ENCODE measurements around the gene ESYT2.
"Not testable (repeated sequence)": the region's sequence is repeated elsewhere in the genome, so short reads cannot be mapped to it uniquely, and the experiment has no call there.

The ESYT2 gene

GRCh38 chr7:158699341-158699740, 130.0 kb downstream of the ESYT2 start:
- no peak for DNase-seq

- DNase-seq, result no peak
Observed at GRCh38 chr7:158698657-158699195, 130.6 kb downstream of the ESYT2 start.

DNA sequence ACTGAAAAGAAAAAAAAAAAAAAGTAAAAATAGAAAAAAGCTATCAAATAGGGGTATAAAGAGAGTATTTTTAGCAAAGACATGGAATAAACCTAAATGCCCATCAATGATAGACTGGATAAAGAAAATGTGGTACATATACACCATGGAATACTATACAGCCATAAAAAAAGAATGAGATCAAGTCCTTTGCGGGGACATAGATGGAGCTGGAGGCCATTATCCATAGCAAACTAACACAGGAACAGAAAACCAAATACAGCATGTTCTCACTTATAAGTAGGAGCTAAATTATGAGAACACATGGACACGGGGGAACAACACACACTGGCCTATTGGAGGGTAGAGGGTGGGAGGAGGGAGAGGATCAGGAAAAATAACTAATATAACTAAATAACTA, 131.7 kb downstream of the ESYT2 start:
- DNase-seq, result not testable (repeated sequence)

DNA sequence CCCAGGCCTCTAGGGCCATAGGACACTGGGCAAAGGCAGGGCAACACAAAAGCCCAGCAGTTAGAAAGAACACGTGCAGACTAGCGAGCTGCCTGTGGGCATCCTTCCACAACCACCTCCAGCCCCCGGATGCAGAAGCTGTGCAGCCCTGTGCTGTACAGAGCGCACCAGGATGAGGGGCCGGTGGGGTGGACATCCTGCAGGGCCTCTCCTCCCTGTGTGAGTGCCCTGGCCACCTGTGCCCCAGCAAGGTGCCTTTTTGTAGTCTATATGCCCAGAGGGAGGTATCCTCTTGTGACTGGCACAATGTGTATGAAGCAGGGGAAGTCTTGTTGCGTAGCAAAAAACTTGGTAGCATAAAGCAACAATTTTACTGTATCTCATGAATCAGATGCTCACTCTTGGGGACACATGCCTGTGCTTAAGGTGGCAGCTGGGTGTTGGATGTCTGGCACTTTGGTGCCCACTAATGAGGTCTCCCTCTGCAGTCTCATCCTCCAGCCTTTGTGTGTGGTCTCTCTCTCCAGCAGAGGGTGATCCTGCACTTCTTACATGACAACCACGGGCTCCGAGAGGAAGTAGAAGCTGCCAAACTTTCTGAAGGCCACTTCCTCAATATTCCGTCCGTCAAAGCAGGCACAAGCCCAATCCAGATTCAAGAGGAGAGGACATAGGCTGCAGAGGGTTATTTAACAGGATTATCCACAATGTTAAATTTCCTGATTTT, 133.4 kb downstream of the ESYT2 start:
- peak in 31 of 51 donors; percentile 7 to 59 (median 34) for DNase-seq

DNA sequence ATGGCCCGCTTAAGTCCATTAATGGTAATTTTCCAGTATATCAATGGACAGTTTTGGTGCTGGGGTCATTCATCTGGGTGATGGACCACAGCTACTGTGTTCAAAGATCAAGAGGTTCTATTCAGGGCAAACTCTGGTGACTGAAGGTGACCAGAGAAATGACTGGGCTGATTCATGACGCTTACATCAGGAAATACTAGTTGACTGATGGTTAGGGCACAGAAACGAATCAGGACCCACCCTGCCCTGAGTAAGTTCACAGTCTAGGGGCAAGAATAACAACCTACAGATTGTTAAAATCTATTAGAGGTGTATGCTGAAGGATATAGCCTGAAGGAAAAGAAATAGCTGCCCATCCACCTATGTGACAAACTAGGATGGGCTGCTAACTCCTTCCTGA, 134.3 kb downstream of the ESYT2 start:
- no peak for DNase-seq

- no peak for DNase-seq
Observed at GRCh38 chr7:158694650-158695049, 134.7 kb downstream of the ESYT2 start.

DNA sequence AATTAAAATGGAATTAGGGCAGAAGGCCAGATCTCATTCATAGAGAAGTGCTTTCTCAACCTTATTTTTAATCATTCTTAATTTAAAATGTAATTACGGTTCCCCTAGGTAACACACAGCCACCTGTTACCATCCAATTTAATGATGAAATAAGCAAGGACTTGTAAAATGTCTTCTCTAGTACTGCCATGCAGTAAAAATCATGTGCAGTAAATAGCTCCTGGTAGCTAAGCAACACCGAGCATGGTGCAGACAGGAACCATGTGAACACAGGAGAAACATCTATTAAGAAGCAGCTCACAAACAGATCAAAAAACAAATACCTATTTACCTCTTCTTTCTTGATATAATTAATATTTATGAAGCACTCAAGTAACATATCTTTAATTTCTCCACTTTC, 139.8 kb downstream of the ESYT2 start:
- peak in 1 of 51 donors; percentile 13 for DNase-seq

DNA sequence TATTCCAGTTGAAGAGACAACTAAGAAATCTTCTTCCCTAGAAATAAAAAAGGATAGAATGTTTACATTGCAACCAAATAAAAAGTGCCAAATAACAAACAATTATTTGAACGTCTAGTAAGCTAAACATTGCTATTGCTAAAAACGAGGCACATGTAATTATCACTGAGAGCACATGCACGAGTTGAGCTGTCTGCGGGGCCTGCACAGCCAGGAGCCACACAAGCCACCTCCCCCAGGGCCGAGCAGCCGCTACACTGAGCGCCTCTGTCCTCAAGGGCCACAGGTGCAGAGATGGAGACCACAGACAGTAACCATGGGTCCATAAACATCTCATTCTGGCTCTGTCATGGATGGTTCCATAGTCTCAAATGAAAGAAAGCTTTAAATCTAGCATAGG, 141.9 kb downstream of the ESYT2 start:
- DNase-seq, result no peak

- no peak for DNase-seq
Observed at GRCh38 chr7:158685693-158686092, 143.6 kb downstream of the ESYT2 start.

DNA sequence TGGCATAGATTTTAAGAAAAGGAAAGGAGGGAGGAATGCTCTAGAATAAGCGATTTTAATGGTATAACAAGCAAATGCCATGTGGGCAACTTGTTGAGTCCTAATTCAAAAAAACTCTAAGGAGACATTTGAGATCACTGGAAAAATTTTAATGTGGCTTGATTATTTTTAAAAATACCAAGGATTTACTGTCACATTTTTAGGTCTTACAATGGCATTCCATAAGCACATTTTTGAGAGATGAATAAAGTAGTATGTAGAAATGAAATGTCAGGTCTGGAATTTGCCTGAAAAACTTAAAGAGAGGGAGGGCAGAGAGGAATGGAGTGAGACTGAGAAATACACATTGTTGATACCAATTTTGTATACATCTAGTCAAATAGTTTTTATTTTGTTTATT, 145.0 kb downstream of the ESYT2 start:
- no peak for DNase-seq

DNA sequence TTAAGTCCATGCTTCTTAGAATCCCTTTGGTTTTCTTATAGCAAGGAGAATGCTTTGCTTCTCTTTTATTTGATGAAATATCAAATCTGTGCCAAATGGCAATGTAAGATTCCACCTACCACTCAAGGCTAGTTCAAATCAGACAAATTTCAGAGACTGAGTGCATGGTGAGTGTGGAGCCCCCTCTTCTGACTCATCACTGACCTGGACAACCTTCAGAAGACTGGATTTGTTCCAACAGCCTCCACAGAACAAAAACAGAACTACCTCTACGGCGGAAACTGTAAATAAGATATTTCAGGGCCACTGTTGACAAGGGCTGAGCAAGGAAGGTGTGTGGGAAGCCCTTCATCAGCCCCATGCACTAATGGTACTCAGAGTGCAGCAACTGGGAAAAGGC, 145.8 kb downstream of the ESYT2 start:
- DNase-seq, result no peak

DNA sequence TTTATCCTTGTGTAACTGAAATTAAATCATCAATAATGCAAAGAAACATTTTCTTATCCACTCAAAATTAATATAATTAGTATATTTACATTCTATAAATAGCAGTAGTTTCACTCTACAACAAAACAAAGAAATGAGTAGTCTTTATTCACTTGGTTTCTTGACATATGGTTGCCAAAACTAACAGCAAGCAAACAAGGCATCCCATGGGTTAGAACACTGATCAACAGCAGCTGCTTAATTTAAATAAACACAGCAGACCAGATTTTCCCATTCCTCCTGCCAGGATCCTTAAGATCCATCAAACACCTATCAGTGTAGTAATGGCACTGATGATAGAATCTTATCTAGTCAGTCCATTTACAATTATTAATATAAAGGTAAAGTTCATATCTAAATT, 146.9 kb downstream of the ESYT2 start:
- DNase-seq, result no peak
